ENCODE measurements around the gene PHACTR1.

The PHACTR1 gene

GRCh38 chr6:12804952-12805645 is 88.5 kb downstream of the PHACTR1 start:
- DNase-seq: no peak

DNA sequence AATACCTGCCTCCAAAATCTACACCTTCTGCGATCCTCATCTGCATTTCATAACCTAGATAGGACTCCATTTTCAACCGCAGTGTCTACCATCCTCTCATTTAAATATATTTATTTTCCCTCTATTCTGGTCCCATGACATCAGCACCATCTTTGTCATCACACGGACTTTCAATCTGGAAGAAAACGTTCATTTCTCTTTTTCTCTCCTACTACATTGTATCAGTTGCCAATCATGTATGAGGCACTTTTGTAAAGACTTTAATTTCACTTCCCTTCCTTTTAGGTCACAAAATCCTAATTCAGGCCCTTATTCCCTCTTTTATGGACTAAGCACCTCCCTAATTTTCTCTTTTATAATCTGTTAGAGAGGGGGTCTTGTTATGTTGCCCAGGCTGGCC is 89.6 kb downstream of the PHACTR1 start:
- no peak for DNase-seq

- DNase-seq: no peak
Observed at GRCh38 chr6:12806796-12807195, 90.2 kb downstream of the PHACTR1 start.

- no peak for DNase-seq
Observed at GRCh38 chr6:12811519-12811918, 95.0 kb downstream of the PHACTR1 start.

- DNase-seq: no peak
Observed at GRCh38 chr6:12813321-12813720, 96.8 kb downstream of the PHACTR1 start.

DNA sequence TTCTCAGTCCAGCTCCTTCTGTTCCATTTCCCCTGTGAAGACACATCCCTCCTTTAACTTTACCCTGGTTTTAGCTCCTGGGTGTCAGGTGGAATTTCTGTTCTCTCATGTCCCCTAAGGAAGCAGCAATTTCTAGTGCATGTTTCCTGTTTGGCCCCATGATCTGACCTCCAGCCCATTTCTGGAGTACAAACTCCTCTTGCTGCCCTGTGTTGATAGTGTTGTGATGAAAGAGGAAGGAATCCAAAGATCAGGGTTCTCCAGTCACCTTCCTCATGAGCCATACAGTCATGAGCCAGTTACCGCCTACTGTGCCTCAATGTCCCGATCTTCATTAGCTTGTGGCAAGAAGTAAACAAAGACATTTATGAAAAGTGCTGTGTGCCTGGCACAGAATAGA is 97.4 kb downstream of the PHACTR1 start:
- DNase-seq: no peak

DNA sequence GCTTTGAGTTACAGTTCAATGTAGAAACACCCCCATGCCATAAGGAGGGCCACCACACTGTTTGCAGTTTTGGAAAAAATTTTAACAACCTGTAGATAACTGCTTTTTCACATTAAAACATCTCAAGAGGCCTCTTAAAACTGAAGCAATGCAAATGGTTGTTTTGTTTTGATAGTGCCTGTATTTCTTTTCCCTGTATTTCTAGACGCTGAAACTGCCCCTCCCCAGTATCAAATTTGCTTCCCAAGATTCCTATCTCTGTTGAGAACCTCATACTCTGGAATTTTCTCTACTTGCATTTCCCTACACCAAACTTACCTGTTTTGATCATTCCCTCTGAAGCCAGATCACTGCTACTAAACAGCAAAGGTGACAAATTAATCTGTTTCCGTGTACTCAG is 98.5 kb downstream of the PHACTR1 start:
- DNase-seq: no peak

DNA sequence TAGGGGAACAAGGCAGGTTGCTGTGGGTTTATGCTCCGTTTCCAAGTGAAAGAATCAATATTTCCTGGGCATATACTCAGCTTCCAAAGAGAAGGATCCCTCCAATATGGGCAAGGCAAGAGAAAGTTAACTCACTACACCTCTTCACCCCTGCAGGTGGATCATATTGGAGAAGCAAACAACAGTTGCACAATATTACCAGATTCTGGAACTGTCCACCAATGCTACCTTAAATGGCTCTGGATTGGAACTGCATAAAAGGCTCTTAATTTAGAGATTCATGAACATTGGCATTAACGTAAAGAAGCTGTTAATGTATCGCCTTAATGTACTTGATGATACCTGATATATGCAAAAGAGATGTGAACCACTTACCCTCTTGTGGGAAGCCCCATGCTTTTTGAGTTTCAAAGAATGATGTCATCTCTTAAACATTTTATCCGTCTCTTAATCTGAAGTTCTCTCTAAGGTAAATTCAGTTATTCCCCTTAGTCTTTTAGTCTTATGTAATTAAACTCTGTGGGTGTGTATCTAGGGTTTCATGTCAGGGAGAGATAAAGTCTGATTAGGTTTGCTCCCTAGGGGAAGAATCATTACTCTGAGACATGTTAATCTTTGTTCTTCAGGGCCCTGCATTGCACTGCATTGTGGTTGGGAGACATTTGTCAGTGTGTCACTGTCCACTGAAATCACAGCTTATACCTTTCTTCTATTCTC is 99.5 kb downstream of the PHACTR1 start:
- DNase-seq: no peak

DNA sequence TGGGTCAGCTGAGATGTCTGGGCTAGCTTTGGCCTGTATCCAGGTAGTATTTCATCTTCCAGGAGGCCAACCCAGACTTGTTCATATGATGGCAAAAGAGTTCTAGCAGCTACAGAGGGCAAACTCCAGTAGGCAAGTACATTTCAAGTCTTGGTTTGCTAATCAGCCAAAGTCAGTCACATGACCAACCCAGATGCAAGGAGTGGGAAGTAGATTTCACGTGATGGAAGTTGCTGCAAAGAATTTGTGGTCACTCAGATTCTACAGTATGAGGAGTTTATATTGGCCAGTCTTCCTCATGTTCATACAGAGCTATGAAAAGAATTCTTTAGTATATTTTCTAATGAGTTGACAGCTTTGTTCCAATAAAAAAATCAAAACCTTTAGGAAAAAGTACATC is 101.8 kb downstream of the PHACTR1 start:
- DNase-seq: no peak

DNA sequence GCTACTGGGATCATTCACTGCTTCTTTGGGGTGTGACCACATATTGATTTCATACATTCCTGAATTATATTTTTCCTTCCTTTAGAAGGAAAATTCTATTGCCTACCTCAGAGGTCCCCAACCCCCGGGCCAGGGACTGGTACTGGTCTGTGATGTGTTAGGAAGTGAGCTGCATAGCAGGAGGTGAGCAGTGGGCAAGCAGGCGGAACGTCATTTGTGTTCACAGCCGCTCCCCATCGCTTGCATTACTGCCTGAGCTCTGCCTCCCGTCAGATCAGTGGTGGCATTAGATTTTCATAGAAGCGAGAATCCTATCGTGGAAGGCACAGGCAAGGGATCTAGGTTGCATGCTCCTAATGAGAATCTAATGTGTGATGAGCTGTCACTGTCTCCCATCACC is 107.3 kb downstream of the PHACTR1 start:
- no peak for DNase-seq

GRCh38 chr6:12826584-12826983 is 110.0 kb downstream of the PHACTR1 start:
- DNase-seq: no peak

- DNase-seq: no peak
Observed at GRCh38 chr6:12827921-12828320, 111.4 kb downstream of the PHACTR1 start.

DNA sequence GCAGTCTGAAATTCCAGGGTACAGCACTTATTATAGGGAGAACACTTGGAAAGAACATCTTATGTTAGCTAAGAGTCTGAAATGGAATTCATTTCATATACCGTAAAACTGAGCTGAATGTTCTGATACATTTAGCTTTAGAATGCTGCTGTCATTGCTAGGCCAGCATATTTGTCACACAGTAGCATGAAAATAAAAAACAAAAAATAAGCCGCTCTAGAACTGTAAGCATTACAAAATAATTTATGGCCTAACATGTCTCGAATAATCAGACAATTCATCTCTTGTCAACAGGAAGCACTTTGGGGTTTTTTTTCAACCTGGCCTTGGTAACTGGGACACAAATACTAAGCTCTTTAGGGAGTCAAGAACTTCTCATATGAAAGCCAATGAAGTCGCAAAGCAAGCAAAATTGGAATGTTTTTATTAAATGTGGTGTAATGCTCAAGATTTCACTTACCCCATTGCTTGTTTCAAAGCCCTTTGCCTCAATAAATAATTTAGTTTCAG is 115.7 kb downstream of the PHACTR1 start:
- no peak for DNase-seq

DNA sequence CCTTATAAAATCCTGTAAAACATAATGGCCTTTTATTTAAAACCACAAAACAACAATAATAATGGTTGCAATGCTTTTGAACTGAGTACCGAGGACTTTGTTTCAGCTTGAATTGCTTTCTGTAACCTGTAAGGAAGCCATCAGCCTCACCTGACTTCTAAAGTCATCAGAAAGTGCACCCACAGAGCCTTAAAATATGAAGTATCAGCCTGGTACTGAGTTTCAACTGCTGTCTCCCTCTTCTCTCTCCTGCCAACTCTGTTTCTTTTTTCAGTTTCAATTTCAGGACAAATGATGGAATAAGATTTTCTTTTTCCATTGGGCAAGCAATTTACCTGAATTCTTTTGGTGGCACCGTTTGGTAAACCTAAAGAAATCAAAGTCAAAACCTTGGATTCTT is 119.4 kb downstream of the PHACTR1 start:
- no peak for DNase-seq

DNA sequence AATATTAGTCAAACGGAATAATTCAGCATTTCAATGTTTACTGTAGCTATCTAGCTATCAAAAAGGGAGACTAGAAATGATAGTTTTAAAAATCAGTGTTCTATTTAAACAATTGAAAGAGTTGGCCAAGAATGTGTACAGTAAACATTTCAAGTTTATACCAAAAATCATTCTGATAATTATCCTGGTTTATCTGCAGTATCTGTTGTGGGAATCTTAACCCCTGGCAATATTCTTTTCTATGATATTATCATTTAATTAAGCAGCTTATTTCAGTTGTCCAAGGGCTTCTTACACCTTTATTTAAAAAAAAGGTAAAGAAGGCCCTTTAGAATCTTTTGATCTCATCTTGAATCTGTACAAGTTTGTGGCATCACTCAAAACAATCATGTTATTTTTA is 125.1 kb downstream of the PHACTR1 start:
- no peak for DNase-seq

DNA sequence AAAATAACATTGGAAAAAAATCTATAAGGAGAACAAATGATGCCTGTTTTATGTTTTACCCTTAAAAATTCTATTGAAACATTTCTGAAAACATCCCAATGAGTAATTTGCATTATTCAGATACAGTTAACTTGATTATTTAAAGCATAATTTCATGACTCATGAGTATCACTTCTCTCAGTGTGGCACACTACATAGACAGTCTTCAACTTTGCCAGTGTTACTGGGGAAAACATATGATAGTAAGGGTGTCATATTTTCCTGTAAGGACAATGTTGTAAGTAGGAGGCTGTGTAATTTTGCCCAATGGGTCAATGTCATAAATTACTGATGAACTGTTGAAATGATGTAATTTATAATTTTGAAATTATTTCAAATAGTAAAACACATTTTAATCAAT is 125.5 kb downstream of the PHACTR1 start:
- DNase-seq: no peak

DNA sequence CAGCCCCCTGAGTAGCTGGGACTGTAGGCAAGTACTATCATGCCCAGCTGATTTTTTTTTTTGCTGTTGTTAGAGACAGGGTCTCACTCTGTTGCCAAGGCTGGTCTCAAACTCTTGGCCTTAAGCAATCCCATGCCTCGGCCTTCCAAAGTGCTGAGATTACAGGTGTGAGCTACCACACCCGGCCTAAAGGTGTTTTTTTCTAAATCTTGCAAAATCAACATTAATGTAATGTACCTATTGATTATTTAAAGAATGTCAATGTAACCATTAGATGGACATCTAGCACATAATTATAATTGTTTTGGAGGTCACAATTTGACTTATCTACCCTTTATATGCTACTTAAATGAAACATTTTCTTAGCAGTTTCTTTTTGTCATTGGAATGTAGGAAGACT is 126.1 kb downstream of the PHACTR1 start:
- DNase-seq: no peak

- DNase-seq: no peak
Observed at GRCh38 chr6:12844284-12845223, 128.0 kb downstream of the PHACTR1 start.

DNA sequence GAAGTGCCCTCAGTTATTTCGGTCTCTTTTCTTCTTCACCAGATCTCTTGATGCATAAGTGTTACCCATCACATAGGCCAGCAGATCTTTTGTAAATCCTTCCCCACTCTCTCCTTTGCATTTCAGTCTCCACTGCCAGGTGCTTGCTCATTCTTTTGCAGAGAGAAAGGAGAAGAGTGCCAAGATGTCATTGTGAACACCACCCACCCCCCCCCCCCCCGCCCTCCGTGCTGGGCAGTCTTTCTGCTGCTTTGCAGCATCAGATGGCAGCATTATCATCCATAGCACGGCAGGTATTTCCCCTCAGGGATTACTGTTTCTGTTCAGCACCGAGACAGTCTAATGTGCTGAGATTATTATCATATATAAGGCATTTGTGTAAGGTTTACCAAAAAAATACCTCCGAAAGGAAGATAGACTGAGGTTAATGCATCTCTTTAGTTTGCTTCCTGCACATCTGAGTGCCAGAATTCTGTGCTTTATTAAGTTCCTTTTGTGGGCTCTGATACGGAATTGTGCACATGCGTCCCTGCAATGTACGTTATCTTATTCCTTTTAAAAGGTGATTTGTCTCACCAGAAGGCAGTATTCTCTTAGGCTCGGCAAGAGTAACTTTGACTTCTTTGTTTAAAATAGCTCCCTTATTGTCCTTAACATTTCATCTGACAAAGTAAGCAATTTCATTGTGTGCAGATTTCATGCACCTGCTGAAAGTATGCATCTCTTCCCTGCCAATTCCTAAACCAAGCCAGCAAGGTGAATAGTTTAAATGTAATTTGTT is 128.8 kb downstream of the PHACTR1 start:
- DNase-seq: no peak

DNA sequence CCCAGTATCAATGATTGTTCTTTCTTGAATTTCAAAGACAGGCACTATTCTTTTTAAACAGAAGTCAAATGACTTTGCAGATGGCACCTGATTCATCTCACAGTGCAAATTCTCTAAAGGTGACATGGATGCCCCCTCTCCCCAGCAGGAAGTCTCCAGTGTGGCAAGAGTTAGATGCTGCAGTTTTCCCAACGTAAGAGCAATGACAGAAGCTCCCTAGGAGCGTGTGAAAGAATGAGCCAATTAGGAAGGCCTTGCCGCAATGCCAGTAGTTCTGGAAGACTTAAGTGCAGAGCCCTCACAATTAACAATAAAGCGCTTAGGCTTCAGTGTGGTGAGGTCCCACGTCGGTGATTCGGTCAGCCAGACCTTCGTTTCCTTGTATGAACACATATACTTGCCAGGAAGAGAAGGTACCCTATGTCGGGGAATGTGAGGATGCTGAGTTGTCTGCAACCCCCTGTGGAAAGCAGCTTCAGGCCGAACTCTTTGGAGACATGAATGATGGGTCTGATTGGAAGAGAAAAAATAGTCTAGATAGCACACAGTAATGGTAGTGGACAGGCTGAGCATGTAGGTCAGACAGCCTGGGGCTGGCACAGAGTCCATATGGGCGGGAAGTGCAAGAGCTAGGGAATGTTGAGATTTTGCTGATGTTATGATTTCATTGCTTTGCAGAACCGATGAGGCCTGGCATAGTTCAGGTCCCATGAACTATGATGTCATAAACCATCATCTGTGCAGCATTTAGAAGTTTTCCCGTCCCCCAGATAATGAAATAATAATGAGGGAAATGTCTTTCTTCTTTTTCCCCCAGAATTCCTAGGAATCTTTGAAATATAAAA is 132.6 kb downstream of the PHACTR1 start:
- DNase-seq: no peak

DNA sequence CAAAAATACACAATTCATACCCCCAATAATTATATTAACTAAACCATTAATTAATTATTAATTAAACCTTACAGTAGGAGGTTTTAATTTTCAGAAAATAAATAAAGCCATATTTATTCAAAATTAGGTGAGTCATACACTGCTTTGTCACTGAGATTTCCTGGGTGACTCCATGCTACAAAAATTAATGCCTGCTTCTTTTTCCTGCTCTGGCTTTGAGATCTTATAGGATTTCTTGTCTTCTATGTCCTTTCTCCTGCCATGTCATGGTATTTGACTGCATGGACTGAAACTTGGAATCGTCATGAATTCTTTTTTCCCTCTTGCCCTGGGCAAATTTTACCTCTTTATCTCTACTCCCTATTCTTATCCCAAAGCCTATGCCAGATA is 133.2 kb downstream of the PHACTR1 start:
- DNase-seq: no peak

Data from CD4-positive, alpha-beta T cell treated with Interleukin-10 for 1 hour (primary cell).